PC-3 (cell line): Measurements from ENCODE around the gene MEF2C. TPM values are rescaled to one million over a fixed set of nuclear protein-coding genes. Genes with fewer than 3 reads are reported as not detected.

ENCODE experiments used
- ATAC-seq: fragments of 200-7000 bp; cut with Tn5 transposase; 2 replicates; pipeline ENCODE4 v1.9.1; 2020; ENCODE audit warnings: mild to moderate bottlenecking, moderate library complexity
- BruUV-seq: library from RNA; stranded (reverse); fragments of 400-500 nt; replicated peaks from 2 replicates; lab custom pipeline; 2021; lab: Mats Ljungman, UMichigan
- CTCF ChIA-PET: fragments of 300-600 bp; sonication (Branson Sonifier 250); formaldehyde crosslinking; loops from one replicate; lab custom pipeline; 2022; ENCODE audit warnings: antibody characterized with exemption; lab: Charles Lee
- POLR2A ChIA-PET: fragments of 300-600 bp; sonication (Branson Sonifier 250); formaldehyde crosslinking; loops from one replicate; lab custom pipeline; 2022; ENCODE audit warnings: antibody characterized with exemption; ENCODE audit not compliant: unreplicated experiment; lab: Charles Lee
- DNase-seq: peaks from one replicate; pipeline ENCODE4 v3.0.0-alpha.2; 2015
- H2AFZ ChIP-seq: fragments of 300-600 bp; sonication (generic); 2 replicates; pipeline ENCODE4 v1.6.0; 2016; ENCODE audit warnings: antibody characterized with exemption, low read length
- H3F3A ChIP-seq: fragments of 300-600 bp; sonication (generic); one replicate; pipeline ENCODE4 v1.6.0; 2017; ENCODE audit warnings: antibody characterized with exemption, low read length, control low read depth, mild to moderate bottlenecking; ENCODE audit not compliant: unreplicated experiment
- H3K27ac ChIP-seq: fragments of 300-600 bp; sonication (generic); 2 replicates; pipeline ENCODE4 v1.5.1; 2016; ENCODE audit warnings: mild to moderate bottlenecking, low read length
- H3K27me3 ChIP-seq: fragments of 300-600 bp; sonication (generic); 2 replicates; pipeline ENCODE4 v1.6.1; 2016; ENCODE audit warnings: low read length, mixed read lengths
- H3K36me3 ChIP-seq: fragments of 300-600 bp; sonication (generic); 2 replicates; pipeline ENCODE4 v1.6.1; 2016; ENCODE audit warnings: low read depth, mixed run types, low read length, mixed read lengths
- H3K4me1 ChIP-seq: fragments of 300-600 bp; sonication (generic); 2 replicates; pipeline ENCODE4 v1.5.1; 2016; ENCODE audit warnings: low read length; ENCODE audit not compliant: insufficient read depth
- H3K4me2 ChIP-seq: fragments of 300-600 bp; sonication (generic); 2 replicates; pipeline ENCODE4 v1.6.0; 2016; ENCODE audit warnings: low read length
- H3K4me3 ChIP-seq: fragments of 300-600 bp; sonication (generic); 2 replicates; pipeline ENCODE4 v1.5.1; 2016; ENCODE audit warnings: mild to moderate bottlenecking, low read length, mixed read lengths
- H3K79me2 ChIP-seq: fragments of 300-600 bp; sonication (generic); 2 replicates; pipeline ENCODE4 v1.6.1; 2017; ENCODE audit warnings: low read length, mixed read lengths
- H3K9ac ChIP-seq: fragments of 300-600 bp; sonication (generic); 2 replicates; pipeline ENCODE4 v1.6.0; 2016; ENCODE audit warnings: mild to moderate bottlenecking, low read length
- H3K9me2 ChIP-seq: fragments of 300-600 bp; sonication (generic); replicated peaks from 2 replicates; pipeline ENCODE4 v1.6.1; 2016; ENCODE audit warnings: mixed run types, low read length, mixed read lengths
- H3K9me3 ChIP-seq: fragments of 300-600 bp; sonication (generic); 2 replicates; pipeline ENCODE4 v1.6.1; 2016; ENCODE audit warnings: low read length, mixed read lengths
- H4K20me1 ChIP-seq: fragments of 300-600 bp; sonication (generic); 2 replicates; pipeline ENCODE4 v1.6.1; 2016; ENCODE audit warnings: low read length, mixed read lengths
- EZH2 ChIP-seq: fragments of 300-600 bp; sonication (generic); IDR thresholded peaks from one replicate; pipeline ENCODE4 v1.6.1; 2017; ENCODE audit warnings: antibody characterized with exemption, mild to moderate bottlenecking, low read length; ENCODE audit not compliant: unreplicated experiment
- EZH2phosphoT487 ChIP-seq: fragments of 300-600 bp; sonication (generic); IDR thresholded peaks from 2 replicates; pipeline ENCODE4 v1.6.1; 2018; ENCODE audit warnings: mild to moderate bottlenecking, antibody characterized with exemption, low read length, borderline replicate concordance
- intact Hi-C: fragments of 100-400 bp; cut with micrococcal nuclease; formaldehyde crosslinking; loops from 2 replicates; pipeline ENCODE4 v1.9.0; 2023
- total RNA-seq: library from RNA; depleted of rRNA; stranded (reverse); fragments of >200 nt; gene quantifications from 2 replicates; pipeline ENCODE4 v1.2.3, GENCODE V29; 2014
- TF ChIP-seq, protein P1 (sequence below): fragments of 300-600 bp; sonication (generic); conservative IDR thresholded peaks from 2 replicates; pipeline ENCODE4 v1.5.1; 2017; ENCODE audit warnings: antibody characterized with exemption, low read depth, mild to moderate bottlenecking, low read length

Gene MEF2C
- total RNA-seq, 1 experiment from 2014 or later, result 8.0 TPM

- H3K4me1 ChIP-seq, result peaks cover 30% of the 10 kb centered on the region
- no peak for ATAC-seq
- H4K20me1 ChIP-seq, result no peaks in the 10 kb centered on the region
- H2AFZ ChIP-seq, result no peak overlapping the region
- BruUV-seq, result no TSS peak
- H3K9me3 ChIP-seq, result no peaks in the 10 kb centered on the region
- ChIA-PET CTCF (no interaction called here), POLR2A (no interaction called here)
- TF ChIP-seq, protein P1, sequence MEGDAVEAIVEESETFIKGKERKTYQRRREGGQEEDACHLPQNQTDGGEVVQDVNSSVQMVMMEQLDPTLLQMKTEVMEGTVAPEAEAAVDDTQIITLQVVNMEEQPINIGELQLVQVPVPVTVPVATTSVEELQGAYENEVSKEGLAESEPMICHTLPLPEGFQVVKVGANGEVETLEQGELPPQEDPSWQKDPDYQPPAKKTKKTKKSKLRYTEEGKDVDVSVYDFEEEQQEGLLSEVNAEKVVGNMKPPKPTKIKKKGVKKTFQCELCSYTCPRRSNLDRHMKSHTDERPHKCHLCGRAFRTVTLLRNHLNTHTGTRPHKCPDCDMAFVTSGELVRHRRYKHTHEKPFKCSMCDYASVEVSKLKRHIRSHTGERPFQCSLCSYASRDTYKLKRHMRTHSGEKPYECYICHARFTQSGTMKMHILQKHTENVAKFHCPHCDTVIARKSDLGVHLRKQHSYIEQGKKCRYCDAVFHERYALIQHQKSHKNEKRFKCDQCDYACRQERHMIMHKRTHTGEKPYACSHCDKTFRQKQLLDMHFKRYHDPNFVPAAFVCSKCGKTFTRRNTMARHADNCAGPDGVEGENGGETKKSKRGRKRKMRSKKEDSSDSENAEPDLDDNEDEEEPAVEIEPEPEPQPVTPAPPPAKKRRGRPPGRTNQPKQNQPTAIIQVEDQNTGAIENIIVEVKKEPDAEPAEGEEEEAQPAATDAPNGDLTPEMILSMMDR, result no peak; the same call in 1 of the 2 replicates
- TF ChIP-seq EZH2 (no peak), EZH2phosphoT487 (no peak)
- intact Hi-C loops, result loop anchor here (5.0 kb wide), 3 partner anchors 42 to 97 kb away; no protein-coding TSS in a partner anchor
- no peak overlapping the region for H3K27ac ChIP-seq
- H3K4me3 ChIP-seq, result no peak overlapping the region
- H3K9me2 ChIP-seq, result no peaks in the 10 kb centered on the region
- H3F3A ChIP-seq, result no peaks in the 10 kb centered on the region
- H3K9ac ChIP-seq, result no peak overlapping the region
- peak; percentile 7 for DNase-seq
- no peaks in the 10 kb centered on the region for H3K36me3 ChIP-seq
- no peaks in the 10 kb centered on the region for H3K79me2 ChIP-seq
- no peaks in the 10 kb centered on the region for H3K27me3 ChIP-seq
- no peak overlapping the region for H3K4me2 ChIP-seq
These were observed 53.9 kb downstream of the MEF2C start for GRCh38 chr5:88829054-88829453.

DNA sequence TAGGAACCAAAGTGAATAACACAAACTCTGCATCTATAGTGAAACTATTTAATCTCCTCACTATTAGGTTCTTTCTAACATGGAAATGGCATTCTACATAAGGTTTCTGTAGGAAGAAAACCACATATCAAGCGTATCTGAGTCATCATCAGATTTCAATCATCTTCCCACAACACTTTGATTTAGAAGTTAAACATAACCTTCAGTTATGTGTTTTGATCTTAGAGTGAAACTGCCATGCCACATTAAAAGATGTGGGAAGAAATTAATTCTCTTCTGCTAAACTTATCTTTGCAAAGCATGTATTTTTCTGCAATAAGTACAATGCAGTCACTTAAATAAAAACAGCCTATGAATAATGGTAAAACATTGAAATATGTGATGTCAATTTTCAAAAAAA is 55.0 kb downstream of the MEF2C start:
- Histone ChIP-seq H3K27me3 (no peaks in the 10 kb centered on the region), H3K79me2 (no peaks in the 10 kb centered on the region), H3K9me2 (no peaks in the 10 kb centered on the region), H3K36me3 (no peaks in the 10 kb centered on the region), H3K9ac (no peak overlapping the region), H3F3A (no peaks in the 10 kb centered on the region), H4K20me1 (no peaks in the 10 kb centered on the region), H2AFZ (no peak overlapping the region), H3K4me1 (peaks cover 30% of the 10 kb centered on the region), H3K27ac (peak overlapping the region; percentile 76), H3K4me3 (no peak overlapping the region), H3K4me2 (no peak overlapping the region), H3K9me3 (no peaks in the 10 kb centered on the region)
- TF ChIP-seq, protein P1, result no peak
- no peak for TF ChIP-seq EZH2
- no peak for TF ChIP-seq EZH2phosphoT487
- ATAC-seq (no peak), DNase-seq (peak; percentile 35)
- CTCF ChIA-PET, result no interaction called here
- BruUV-seq, result no TSS peak
- intact Hi-C loops, result loop anchor here (5.0 kb wide), 3 partner anchors 41 to 96 kb away; no protein-coding TSS in a partner anchor
- POLR2A ChIA-PET, result no interaction called here

GRCh38 chr5:88826646-88827585 is 56.1 kb downstream of the MEF2C start:
- peak; percentile 72 for ATAC-seq
- peak; percentile 70 for DNase-seq
- Histone ChIP-seq H3F3A (no peaks in the 10 kb centered on the region), H3K4me2 (peak overlapping the region; percentile 29), H3K9me2 (no peaks in the 10 kb centered on the region), H3K27me3 (no peaks in the 10 kb centered on the region), H2AFZ (peak overlapping the region; percentile 29; the same call in 1 of the 2 replicates), H3K9ac (peak overlapping the region; percentile 49), H4K20me1 (no peaks in the 10 kb centered on the region), H3K4me3 (no peak overlapping the region), H3K36me3 (no peaks in the 10 kb centered on the region), H3K4me1 (peaks cover 30% of the 10 kb centered on the region), H3K9me3 (no peaks in the 10 kb centered on the region), H3K79me2 (no peaks in the 10 kb centered on the region), H3K27ac (peak overlapping the region; percentile 76)
- TF ChIP-seq, protein P1, result no peak
- TF ChIP-seq EZH2 (no peak), EZH2phosphoT487 (no peak)
- intact Hi-C loops, result loop anchor here (5.0 kb wide), 3 partner anchors 40 to 95 kb away; no protein-coding TSS in a partner anchor
- no TSS peak for BruUV-seq
- CTCF ChIA-PET, result no interaction called here
- POLR2A ChIA-PET, result no interaction called here
